ENCODE measurements around the gene APBA2. TPM values are rescaled to one million over a fixed set of nuclear protein-coding genes. Genes with fewer than 3 reads are reported as not detected.

Gene APBA2
- total and polyA plus RNA-seq, 2 of the 4 experiments (the other 2 are of a cell fraction), result 21.7 to 33.0 TPM

DNA sequence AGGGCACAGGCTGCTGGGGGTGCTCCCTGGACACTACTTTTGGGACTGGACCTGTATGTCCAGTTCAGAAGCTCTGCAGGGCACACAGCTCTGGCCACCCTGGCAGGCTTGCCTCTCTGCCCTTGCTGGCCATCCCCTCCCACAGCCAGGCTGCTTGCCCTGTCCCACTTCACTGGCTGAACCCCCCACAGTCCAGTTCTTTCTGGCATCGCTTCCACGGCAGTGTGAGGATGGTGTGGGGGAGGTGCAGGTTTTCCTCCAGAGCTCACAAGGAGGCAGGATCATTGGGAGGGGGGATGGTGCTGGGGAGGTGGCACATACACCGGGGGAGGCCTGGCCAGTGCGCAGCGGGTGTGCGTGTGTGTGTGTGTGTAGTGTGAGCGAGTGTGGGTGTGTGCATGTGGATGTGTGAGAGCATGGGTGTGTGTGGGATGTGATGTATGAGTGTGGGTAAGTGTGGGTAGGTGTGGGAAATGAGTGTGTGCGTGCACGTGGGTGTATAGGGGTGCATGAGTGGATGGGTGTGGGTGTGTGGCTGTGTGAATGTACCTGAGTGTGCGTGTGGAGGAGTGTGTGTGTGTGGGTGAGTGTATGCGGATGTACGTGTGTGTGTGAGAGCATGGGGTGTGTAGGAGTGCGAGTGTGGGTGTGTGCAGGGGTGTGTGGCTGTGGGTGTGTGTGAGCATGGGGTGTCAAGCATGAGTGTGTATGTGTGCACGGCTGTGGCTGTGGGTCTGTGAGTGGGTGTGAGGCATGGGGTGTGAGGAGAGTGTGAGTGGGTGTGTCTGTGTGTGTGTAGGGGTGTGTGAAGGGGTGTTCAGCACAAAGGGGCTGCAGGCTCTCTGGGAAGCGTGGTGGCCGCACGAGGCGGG lies 228.7 kb downstream of the APBA2 start:
- DNase-seq (no peak), ATAC-seq (ENCODE audit: low read depth) (no peak; the same call in 1 of the 2 replicates)
- Histone ChIP-seq H3K9ac (ENCODE audit: low read depth, low read length) (no peak overlapping the region), H3K9me3 (ENCODE audit: control insufficient read depth, insufficient read depth, low read length) (no peaks in the 10 kb centered on the region), H2AK9ac (replicated peaks; ENCODE audit: low read depth, low read length, poor library complexity) (peak overlapping the region; percentile 9), H3K27me3 (ENCODE audit: control insufficient read depth, insufficient read depth, low read length) (no peaks in the 10 kb centered on the region), H3K4me2 (ENCODE audit: low read depth, low read length) (no peak overlapping the region), H4K20me1 (ENCODE audit: insufficient read depth, low read length) (no peaks in the 10 kb centered on the region; the same call in 1 of the 2 replicates), H3K27ac (ENCODE audit: insufficient read depth, low read length) (no peak overlapping the region), H3K4me1 (ENCODE audit: control insufficient read depth, insufficient read depth, low read length) (no peaks in the 10 kb centered on the region), H2BK120ac (ENCODE audit: low read depth, low read length) (no peak overlapping the region), H3K9me1 (ENCODE audit: insufficient read depth, low read length) (peaks cover 7% of the 10 kb centered on the region; the same call in 1 of the 2 replicates), H4K5ac (ENCODE audit: low read depth, low read length) (no peak overlapping the region), H2BK5ac (ENCODE audit: low read depth, low read length, poor library complexity, severe bottlenecking) (peak overlapping the region; percentile 31), H2BK15ac (ENCODE audit: low read depth, low read length) (no peak overlapping the region), H3K79me1 (ENCODE audit: low read depth in 1 of 2, low read length in 2 of 2) (no peaks in the 10 kb centered on the region), H3K14ac (replicated peaks; ENCODE audit: low read depth, low read length) (peak overlapping the region; percentile 41; the same call in 1 of the 2 replicates), H3K4ac (ENCODE audit: low read depth, low read length) (no peak overlapping the region), H3K56ac (ENCODE audit: extremely low read depth, insufficient read depth, low read length) (no peak overlapping the region), H2BK20ac (ENCODE audit: low read depth, low read length) (no peak overlapping the region), H3K18ac (ENCODE audit: low read depth, low read length) (no peak overlapping the region), H4K91ac (ENCODE audit: insufficient read depth, low read depth, low read length) (no peak overlapping the region), H3K36me3 (ENCODE audit: control insufficient read depth, insufficient read depth, low read length) (no peaks in the 10 kb centered on the region; the same call in 1 of the 2 replicates), H4K8ac (ENCODE audit: low read depth in 2 of 2, low read length in 2 of 2) (no peak overlapping the region), H3K23ac (ENCODE audit: low read depth, low read length) (no peak overlapping the region), H2AFZ (replicated peaks; ENCODE audit: low read length, poor library complexity) (peak overlapping the region; percentile 51), H3K4me3 (ENCODE audit: insufficient read depth, low read depth, low read length) (no peak overlapping the region), H2AK5ac (ENCODE audit: low read depth, low read length) (no peak overlapping the region; the same call in 1 of the 2 replicates)
- WGBS, 2 experiments (ENCODE audit: extremely low coverage in 2 of 2, insufficient read length in 1 of 2), result 69% methylated on average over 7 of the region's 18 CpGs; no CpG with 5 or more reads in 1 of the 2 experiments
- in situ Hi-C loops (cut with MboI; ENCODE audit: low sequenced_read_pairs), result no loop called here
- CTCF ChIA-PET, result interaction anchor here (1.0 to 1.2 kb wide), 2 partner anchors 11 to 18 kb away, joined by 3 read pairs; no protein-coding TSS in a partner anchor
- BruUV-seq (replicated peaks), result no TSS peak
- dilution Hi-C loops (cut with HindIII; ENCODE audit: low sequenced_read_pairs, unreplicated experiment), result no loop called here
- intact Hi-C loops (cut with micrococcal nuclease), result no loop called here
- POLR2A ChIA-PET (ENCODE audit: unreplicated experiment), result no interaction called here
- TF ChIP-seq FOS (IDR thresholded peaks at IDR 0.05; ENCODE audit: low read depth, low read length) (no peak), SMC3 (IDR thresholded peaks at IDR 0.05; ENCODE audit: low read depth, low read length) (no peak), MAFK (IDR thresholded peaks at IDR 0.05; ENCODE audit: low read depth, low read length) (no peak), POLR2A (IDR thresholded peaks at IDR 0.05; ENCODE audit: low read depth, low read length) (no peak), RFX5 (IDR thresholded peaks at IDR 0.05; ENCODE audit: low read depth, low read length) (no peak), RCOR1 (IDR thresholded peaks at IDR 0.05; ENCODE audit: insufficient replicate concordance, low read length) (no peak), MAZ (IDR thresholded peaks at IDR 0.05; ENCODE audit: borderline replicate concordance, low read depth, low read length) (no peak), NFE2L2 (IDR thresholded peaks at IDR 0.05; ENCODE audit: low read depth, low read length) (no peak), CHD1 (IDR thresholded peaks at IDR 0.05; ENCODE audit: low read depth, low read length) (no peak), BHLHE40 (IDR thresholded peaks at IDR 0.05; ENCODE audit: low read depth, low read length) (no peak), CEBPB (IDR thresholded peaks at IDR 0.05; ENCODE audit: low read depth, low read length) (no peak)
- TF ChIP-seq, protein P1, sequence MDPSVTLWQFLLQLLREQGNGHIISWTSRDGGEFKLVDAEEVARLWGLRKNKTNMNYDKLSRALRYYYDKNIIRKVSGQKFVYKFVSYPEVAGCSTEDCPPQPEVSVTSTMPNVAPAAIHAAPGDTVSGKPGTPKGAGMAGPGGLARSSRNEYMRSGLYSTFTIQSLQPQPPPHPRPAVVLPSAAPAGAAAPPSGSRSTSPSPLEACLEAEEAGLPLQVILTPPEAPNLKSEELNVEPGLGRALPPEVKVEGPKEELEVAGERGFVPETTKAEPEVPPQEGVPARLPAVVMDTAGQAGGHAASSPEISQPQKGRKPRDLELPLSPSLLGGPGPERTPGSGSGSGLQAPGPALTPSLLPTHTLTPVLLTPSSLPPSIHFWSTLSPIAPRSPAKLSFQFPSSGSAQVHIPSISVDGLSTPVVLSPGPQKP (IDR thresholded peaks at IDR 0.05; ENCODE audit: borderline replicate concordance, low read depth, low read length), result no peak
- TF ChIP-seq, protein P2, sequence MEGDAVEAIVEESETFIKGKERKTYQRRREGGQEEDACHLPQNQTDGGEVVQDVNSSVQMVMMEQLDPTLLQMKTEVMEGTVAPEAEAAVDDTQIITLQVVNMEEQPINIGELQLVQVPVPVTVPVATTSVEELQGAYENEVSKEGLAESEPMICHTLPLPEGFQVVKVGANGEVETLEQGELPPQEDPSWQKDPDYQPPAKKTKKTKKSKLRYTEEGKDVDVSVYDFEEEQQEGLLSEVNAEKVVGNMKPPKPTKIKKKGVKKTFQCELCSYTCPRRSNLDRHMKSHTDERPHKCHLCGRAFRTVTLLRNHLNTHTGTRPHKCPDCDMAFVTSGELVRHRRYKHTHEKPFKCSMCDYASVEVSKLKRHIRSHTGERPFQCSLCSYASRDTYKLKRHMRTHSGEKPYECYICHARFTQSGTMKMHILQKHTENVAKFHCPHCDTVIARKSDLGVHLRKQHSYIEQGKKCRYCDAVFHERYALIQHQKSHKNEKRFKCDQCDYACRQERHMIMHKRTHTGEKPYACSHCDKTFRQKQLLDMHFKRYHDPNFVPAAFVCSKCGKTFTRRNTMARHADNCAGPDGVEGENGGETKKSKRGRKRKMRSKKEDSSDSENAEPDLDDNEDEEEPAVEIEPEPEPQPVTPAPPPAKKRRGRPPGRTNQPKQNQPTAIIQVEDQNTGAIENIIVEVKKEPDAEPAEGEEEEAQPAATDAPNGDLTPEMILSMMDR (conservative IDR thresholded peaks at IDR 0.05; ENCODE audit: low read depth, low read length), result no peak
- TF ChIP-seq, protein P3, sequence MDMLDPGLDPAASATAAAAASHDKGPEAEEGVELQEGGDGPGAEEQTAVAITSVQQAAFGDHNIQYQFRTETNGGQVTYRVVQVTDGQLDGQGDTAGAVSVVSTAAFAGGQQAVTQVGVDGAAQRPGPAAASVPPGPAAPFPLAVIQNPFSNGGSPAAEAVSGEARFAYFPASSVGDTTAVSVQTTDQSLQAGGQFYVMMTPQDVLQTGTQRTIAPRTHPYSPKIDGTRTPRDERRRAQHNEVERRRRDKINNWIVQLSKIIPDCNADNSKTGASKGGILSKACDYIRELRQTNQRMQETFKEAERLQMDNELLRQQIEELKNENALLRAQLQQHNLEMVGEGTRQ (IDR thresholded peaks at IDR 0.05; ENCODE audit: low read depth, low read length), result no peak
